Neural progenitor cell (in vitro differentiated cells): Measurements from ENCODE around the gene SNAPIN.

ENCODE experiments used
- EZH2 ChIP-seq: fragments of 200-600 bp; sonication (generic); IDR thresholded peaks from 2 replicates; pipeline ENCODE4 v1.6.1; 2017; ENCODE audit warnings: antibody characterized with exemption, mild to moderate bottlenecking, moderate library complexity
- EZH2phosphoT487 ChIP-seq: fragments of 200-600 bp; sonication (generic); IDR thresholded peaks from 2 replicates; pipeline ENCODE4 v1.6.1; 2017; ENCODE audit warnings: antibody characterized with exemption
- TF ChIP-seq, protein P1 (sequence below): fragments of 200-600 bp; sonication (generic); IDR thresholded peaks from 2 replicates; pipeline ENCODE4 v1.5.1; 2017; ENCODE audit warnings: antibody characterized with exemption, mild to moderate bottlenecking

DNA sequence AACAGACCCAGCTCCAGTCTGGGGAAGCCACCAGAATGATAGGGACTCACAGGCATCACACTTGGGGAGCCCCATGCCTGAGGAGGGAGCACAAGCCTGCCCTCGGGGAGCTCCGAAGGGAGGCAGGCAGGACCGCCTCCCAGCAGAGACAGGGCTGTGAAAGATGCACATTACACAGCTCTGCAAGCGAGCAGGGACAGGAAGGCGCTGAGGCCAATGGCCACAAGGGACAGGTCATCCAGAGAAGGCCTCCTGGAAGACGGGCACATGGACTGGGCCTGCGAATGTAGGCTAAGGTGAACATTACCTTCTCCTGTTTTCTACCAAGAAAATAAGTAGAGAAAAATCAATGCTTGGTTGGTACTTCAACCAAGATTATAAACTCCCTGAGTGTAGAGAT, 24.2 kb downstream of the SNAPIN start:
- TF ChIP-seq, protein P1, sequence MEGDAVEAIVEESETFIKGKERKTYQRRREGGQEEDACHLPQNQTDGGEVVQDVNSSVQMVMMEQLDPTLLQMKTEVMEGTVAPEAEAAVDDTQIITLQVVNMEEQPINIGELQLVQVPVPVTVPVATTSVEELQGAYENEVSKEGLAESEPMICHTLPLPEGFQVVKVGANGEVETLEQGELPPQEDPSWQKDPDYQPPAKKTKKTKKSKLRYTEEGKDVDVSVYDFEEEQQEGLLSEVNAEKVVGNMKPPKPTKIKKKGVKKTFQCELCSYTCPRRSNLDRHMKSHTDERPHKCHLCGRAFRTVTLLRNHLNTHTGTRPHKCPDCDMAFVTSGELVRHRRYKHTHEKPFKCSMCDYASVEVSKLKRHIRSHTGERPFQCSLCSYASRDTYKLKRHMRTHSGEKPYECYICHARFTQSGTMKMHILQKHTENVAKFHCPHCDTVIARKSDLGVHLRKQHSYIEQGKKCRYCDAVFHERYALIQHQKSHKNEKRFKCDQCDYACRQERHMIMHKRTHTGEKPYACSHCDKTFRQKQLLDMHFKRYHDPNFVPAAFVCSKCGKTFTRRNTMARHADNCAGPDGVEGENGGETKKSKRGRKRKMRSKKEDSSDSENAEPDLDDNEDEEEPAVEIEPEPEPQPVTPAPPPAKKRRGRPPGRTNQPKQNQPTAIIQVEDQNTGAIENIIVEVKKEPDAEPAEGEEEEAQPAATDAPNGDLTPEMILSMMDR, result no peak
- TF ChIP-seq EZH2 (no peak), EZH2phosphoT487 (no peak)
